ENCODE results near the gene DCC.

DNA sequence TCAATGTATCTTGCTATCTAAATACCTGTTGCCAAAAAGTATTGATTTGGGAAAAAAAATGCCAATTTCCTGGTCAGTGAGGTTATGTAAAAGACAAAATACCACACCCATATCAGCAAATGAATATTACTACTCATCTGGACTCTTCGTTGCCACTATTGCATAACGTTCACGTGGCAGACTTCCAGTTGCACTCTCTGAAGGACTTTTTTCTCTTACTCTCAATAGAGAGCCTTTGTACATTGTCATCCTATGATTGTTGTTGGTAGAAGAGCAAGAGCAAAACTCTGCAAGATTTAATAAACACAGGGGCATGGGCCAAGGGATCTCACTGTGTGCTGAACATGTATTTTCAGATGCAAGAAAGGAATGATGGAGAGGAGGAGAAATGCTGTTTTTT lies 1194.7 kb downstream of the DCC start:
- TF ChIP-seq, protein P1, sequence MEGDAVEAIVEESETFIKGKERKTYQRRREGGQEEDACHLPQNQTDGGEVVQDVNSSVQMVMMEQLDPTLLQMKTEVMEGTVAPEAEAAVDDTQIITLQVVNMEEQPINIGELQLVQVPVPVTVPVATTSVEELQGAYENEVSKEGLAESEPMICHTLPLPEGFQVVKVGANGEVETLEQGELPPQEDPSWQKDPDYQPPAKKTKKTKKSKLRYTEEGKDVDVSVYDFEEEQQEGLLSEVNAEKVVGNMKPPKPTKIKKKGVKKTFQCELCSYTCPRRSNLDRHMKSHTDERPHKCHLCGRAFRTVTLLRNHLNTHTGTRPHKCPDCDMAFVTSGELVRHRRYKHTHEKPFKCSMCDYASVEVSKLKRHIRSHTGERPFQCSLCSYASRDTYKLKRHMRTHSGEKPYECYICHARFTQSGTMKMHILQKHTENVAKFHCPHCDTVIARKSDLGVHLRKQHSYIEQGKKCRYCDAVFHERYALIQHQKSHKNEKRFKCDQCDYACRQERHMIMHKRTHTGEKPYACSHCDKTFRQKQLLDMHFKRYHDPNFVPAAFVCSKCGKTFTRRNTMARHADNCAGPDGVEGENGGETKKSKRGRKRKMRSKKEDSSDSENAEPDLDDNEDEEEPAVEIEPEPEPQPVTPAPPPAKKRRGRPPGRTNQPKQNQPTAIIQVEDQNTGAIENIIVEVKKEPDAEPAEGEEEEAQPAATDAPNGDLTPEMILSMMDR (IDR thresholded peaks at IDR 0.05; ENCODE audit: low read length), result no peak
- no peak for TF ChIP-seq EZH2 (optimal IDR thresholded peaks at IDR 0.05; ENCODE audit: low read depth, low read length)

Data from MM.1S (cell line).